IMR-90 (cell line): Measurements from ENCODE around the gene TSKS. TPM values are rescaled to one million over a fixed set of nuclear protein-coding genes. Genes with fewer than 3 reads are reported as not detected.

Source experiments
- ATAC-seq: fragments of 200-7000 bp; cut with Tn5 transposase; 2 replicates; pipeline ENCODE4 v1.9.1; 2020; ENCODE audit warnings: low read depth, mild to moderate bottlenecking, moderate library complexity
- BruUV-seq: library from RNA; stranded (reverse); fragments of 400-500 nt; replicated peaks from 2 replicates; lab custom pipeline; 2021; lab: Mats Ljungman, UMichigan
- CTCF ChIA-PET: fragments of 300-600 bp; formaldehyde crosslinking; extraction: SDS; loops from one replicate; lab custom pipeline; 2021; ENCODE audit warnings: antibody characterized with exemption; lab: Yijun Ruan, JAX
- POLR2A ChIA-PET: fragments of 300-600 bp; sonication (Branson Sonifier 250); formaldehyde crosslinking; loops from one replicate; lab custom pipeline; 2022; ENCODE audit warnings: antibody characterized with exemption; ENCODE audit not compliant: unreplicated experiment; lab: Charles Lee
- DNase-seq: peaks from one replicate; pipeline ENCODE4 v3.0.0; 2013
- H2AFZ ChIP-seq: replicated peaks from 2 replicates; pipeline ENCODE3; 2013; ENCODE audit warnings: low read length, mild to moderate bottlenecking; ENCODE audit not compliant: poor library complexity
- H2AK5ac ChIP-seq: 2 replicates; pipeline ENCODE4 v1.6.1; 2013; ENCODE audit warnings: low read depth, low read length, inconsistent platforms
- H2AK9ac ChIP-seq: replicated peaks from 2 replicates; pipeline ENCODE3; 2013; ENCODE audit warnings: mild to moderate bottlenecking, low read depth, low read length, moderate library complexity; ENCODE audit not compliant: poor library complexity
- H2BK120ac ChIP-seq: 2 replicates; pipeline ENCODE4 v1.6.1; 2013; ENCODE audit warnings: low read depth, low read length, inconsistent platforms
- H2BK15ac ChIP-seq: 3 replicates; pipeline ENCODE4 v1.6.1; 2013; ENCODE audit warnings: low read depth, low read length, inconsistent platforms
- H2BK20ac ChIP-seq: 2 replicates; pipeline ENCODE4 v1.6.1; 2013; ENCODE audit warnings: low read depth, mild to moderate bottlenecking, inconsistent platforms, low read length, moderate library complexity
- H2BK5ac ChIP-seq: 2 replicates; pipeline ENCODE4 v1.6.1; 2013; ENCODE audit warnings: mild to moderate bottlenecking, low read depth, low read length, inconsistent platforms; ENCODE audit not compliant: poor library complexity, severe bottlenecking
- H3K14ac ChIP-seq: replicated peaks from 2 replicates; pipeline ENCODE4 v1.6.1; 2013; ENCODE audit warnings: low read depth, low read length, inconsistent platforms
- H3K18ac ChIP-seq: 2 replicates; pipeline ENCODE4 v1.6.1; 2013; ENCODE audit warnings: low read depth, low read length, control low read depth
- H3K23ac ChIP-seq: 2 replicates; pipeline ENCODE4 v1.6.1; 2013; ENCODE audit warnings: low read depth, low read length, inconsistent platforms
- H3K27ac ChIP-seq: 2 replicates; pipeline ENCODE4 v1.5.1; 2013; ENCODE audit warnings: mild to moderate bottlenecking, control low read depth, low read length; ENCODE audit not compliant: insufficient read depth
- H3K27me3 ChIP-seq: 2 replicates; pipeline ENCODE4 v1.6.1; 2013; ENCODE audit warnings: low read length; ENCODE audit not compliant: control insufficient read depth, insufficient read depth
- H3K36me3 ChIP-seq: 2 replicates; pipeline ENCODE4 v1.6.1; 2013; ENCODE audit warnings: low read length, mixed read lengths; ENCODE audit not compliant: control insufficient read depth, insufficient read depth
- H3K4ac ChIP-seq: 2 replicates; pipeline ENCODE4 v1.6.1; 2013; ENCODE audit warnings: low read depth, low read length, inconsistent platforms
- H3K4me1 ChIP-seq: 2 replicates; pipeline ENCODE4 v1.6.1; 2013; ENCODE audit warnings: low read length, mixed read lengths; ENCODE audit not compliant: control insufficient read depth, insufficient read depth
- H3K4me2 ChIP-seq: 2 replicates; pipeline ENCODE4 v1.6.1; 2013; ENCODE audit warnings: low read depth, mild to moderate bottlenecking, control low read depth, low read length, moderate library complexity
- H3K4me3 ChIP-seq: 2 replicates; pipeline ENCODE4 v1.5.1; 2013; ENCODE audit warnings: low read depth, mild to moderate bottlenecking, control low read depth, low read length, moderate library complexity; ENCODE audit not compliant: insufficient read depth
- H3K56ac ChIP-seq: 2 replicates; pipeline ENCODE4 v1.6.1; 2013; ENCODE audit warnings: low read length, inconsistent platforms; ENCODE audit not compliant: insufficient read depth; ENCODE audit errors: extremely low read depth
- H3K79me1 ChIP-seq, 2 experiments: 2 replicates each; pipeline ENCODE4 v1.6.1; 2013; ENCODE audit warnings: low read length in 2 of 2, inconsistent platforms in 1 of 2, low read depth in 1 of 2
- H3K9ac ChIP-seq: 2 replicates; pipeline ENCODE4 v1.6.1; 2013; ENCODE audit warnings: low read depth, low read length, control low read depth
- H3K9me1 ChIP-seq: 2 replicates; pipeline ENCODE4 v1.6.1; 2013; ENCODE audit warnings: low read length, inconsistent platforms; ENCODE audit not compliant: insufficient read depth
- H3K9me3 ChIP-seq: 2 replicates; pipeline ENCODE4 v1.6.1; 2013; ENCODE audit warnings: low read length; ENCODE audit not compliant: control insufficient read depth, insufficient read depth
- H4K20me1 ChIP-seq: 2 replicates; pipeline ENCODE4 v1.6.1; 2013; ENCODE audit warnings: low read length, inconsistent platforms; ENCODE audit not compliant: insufficient read depth
- H4K5ac ChIP-seq: 2 replicates; pipeline ENCODE4 v1.6.1; 2013; ENCODE audit warnings: mild to moderate bottlenecking, low read depth, low read length, control low read depth
- H4K8ac ChIP-seq, 2 experiments: 2 replicates each; pipeline ENCODE4 v1.6.1; 2013; ENCODE audit warnings: low read depth in 2 of 2, low read length in 2 of 2, control low read depth in 1 of 2, inconsistent platforms in 1 of 2
- H4K91ac ChIP-seq: 2 replicates; pipeline ENCODE4 v1.6.1; 2013; ENCODE audit warnings: low read depth, low read length, inconsistent platforms; ENCODE audit not compliant: insufficient read depth
- BHLHE40 ChIP-seq: fragments of 150-350 bp; IDR thresholded peaks from 2 replicates; pipeline ENCODE4 v1.6.1; 2016; ENCODE audit warnings: mild to moderate bottlenecking, low read depth, low read length
- CEBPB ChIP-seq: IDR thresholded peaks from 2 replicates; pipeline ENCODE4 v1.6.1; 2012; ENCODE audit warnings: low read depth, low read length, improper control_type of control experiment
- MAZ ChIP-seq: IDR thresholded peaks from 2 replicates; pipeline ENCODE4 v1.6.1; 2012; ENCODE audit warnings: low read depth, mild to moderate bottlenecking, low read length, improper control_type of control experiment, moderate library complexity, borderline replicate concordance
- POLR2A ChIP-seq: IDR thresholded peaks from 2 replicates; pipeline ENCODE4 v1.6.1; 2012; ENCODE audit warnings: mild to moderate bottlenecking, low read depth, low read length
- RAD21 ChIP-seq: IDR thresholded peaks from 2 replicates; pipeline ENCODE4 v1.6.1; 2012; ENCODE audit warnings: low read length, improper control_type of control experiment
- SMC3 ChIP-seq: fragments of 150-350 bp; IDR thresholded peaks from 2 replicates; pipeline ENCODE4 v1.6.1; 2016; ENCODE audit warnings: low read depth, mild to moderate bottlenecking, antibody characterized with exemption, low read length, moderate library complexity
- WGBS, 2 experiments: methylation state at CpG; one replicate each; pipeline versions ENCODE4 v1.1.5 to v1.1.7; 2013; ENCODE audit warnings: missing lambda C conversion rate in 2 of 2; ENCODE audit not compliant: insufficient read length in 1 of 2; ENCODE audit errors: extremely low coverage in 2 of 2; 5-methylcytosine and 5-hydroxymethylcytosine counted together
- dilution Hi-C: fragments of 300-500 bp; cut with HindIII; formaldehyde crosslinking; loops from one replicate; pipeline ENCODE4 v1.14.3; 2018; ENCODE audit warnings: low sequenced_read_pairs; ENCODE audit not compliant: unreplicated experiment
- in situ Hi-C: fragments of 300-500 bp; cut with MboI; formaldehyde crosslinking; loops from 3 replicates; pipeline ENCODE4 v1.14.3; 2019; ENCODE audit warnings: low sequenced_read_pairs, inconsistent platforms, mixed read lengths
- intact Hi-C: fragments of 100-400 bp; cut with micrococcal nuclease; formaldehyde crosslinking; loops from 2 replicates; pipeline ENCODE4 v1.10.0; 2022
- polyA plus RNA-seq, 3 experiments: library from polyadenylated mRNA; depleted of rRNA; stranded (reverse); fragments of >200 nt; gene quantifications; 2 replicates each; pipeline ENCODE4 v1.2.3, GENCODE V29; 2012; ENCODE audit warnings: low replicate concordance in 1 of 3
- total RNA-seq: library from RNA; depleted of rRNA; stranded (reverse); fragments of >200 nt; gene quantifications from 2 replicates; pipeline ENCODE4 v1.2.3, GENCODE V29; 2012
- TF ChIP-seq, protein P1 (sequence below): conservative IDR thresholded peaks from 2 replicates; pipeline ENCODE4 v1.5.1; 2012; ENCODE audit warnings: mild to moderate bottlenecking, low read depth, low read length, improper control_type of control experiment
- TF ChIP-seq, protein P2 (sequence below): fragments of 150-350 bp; IDR thresholded peaks from 2 replicates; pipeline ENCODE4 v1.6.1; 2017; ENCODE audit warnings: mild to moderate bottlenecking, antibody characterized with exemption, low read length, low read depth

Gene TSKS
- total and polyA plus RNA-seq, 2 of the 4 experiments (the other 2 are of a cell fraction) = not detected

DNA sequence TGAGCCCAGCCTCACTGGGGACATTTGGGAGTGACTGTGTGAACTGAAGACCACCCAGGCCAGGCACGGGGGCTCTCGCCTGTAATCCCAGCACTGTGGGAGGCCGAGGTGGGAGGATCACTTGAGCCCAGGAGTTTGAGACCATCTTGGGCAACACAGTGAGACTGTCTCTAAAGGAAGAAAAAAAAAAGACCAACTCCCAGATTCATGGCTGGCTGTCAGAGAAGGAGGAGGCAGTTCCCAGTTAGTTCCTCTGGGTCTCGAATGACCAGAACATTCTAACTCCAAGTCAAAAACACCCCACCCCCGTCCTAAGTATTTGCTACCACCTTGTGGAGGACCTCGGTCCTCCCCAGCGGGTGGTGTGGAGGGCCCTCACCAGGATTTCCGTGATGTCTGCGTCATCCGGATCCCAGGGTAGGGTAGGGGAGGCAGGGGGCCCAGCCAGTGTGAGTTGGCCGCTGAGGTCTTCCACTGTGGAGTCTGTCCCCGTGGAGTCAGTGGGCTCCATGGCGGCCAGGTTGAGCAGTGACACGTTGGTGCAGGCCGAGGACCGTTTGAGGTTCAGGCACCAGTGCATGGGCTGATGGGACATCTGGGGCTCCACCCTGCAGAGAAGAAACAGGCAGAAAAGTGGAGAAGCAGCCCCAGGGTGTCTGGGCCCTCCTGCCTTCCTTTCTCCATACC is 1.3 kb downstream of the TSKS start:
- H3K4me1 ChIP-seq = peaks cover 10% of the 10 kb centered on the region
- H2AK5ac ChIP-seq = no peak overlapping the region
- peak overlapping the region; percentile 72 for H2AFZ ChIP-seq
- no peak overlapping the region for H3K18ac ChIP-seq
- no peaks in the 10 kb centered on the region for H3K36me3 ChIP-seq
- no peak overlapping the region for H3K56ac ChIP-seq
- H3K4me3 ChIP-seq = no peak overlapping the region
- no peak overlapping the region for H3K27ac ChIP-seq
- H3K9me1 ChIP-seq = 0 out of 2 replicates have a peak, but pooled peaks cover 3% of the 10 kb centered on the region
- TF ChIP-seq BHLHE40 = no peak
- TF ChIP-seq SMC3 = peak; percentile 23; the same call in 1 of the 2 replicates
- TF ChIP-seq, protein P1, sequence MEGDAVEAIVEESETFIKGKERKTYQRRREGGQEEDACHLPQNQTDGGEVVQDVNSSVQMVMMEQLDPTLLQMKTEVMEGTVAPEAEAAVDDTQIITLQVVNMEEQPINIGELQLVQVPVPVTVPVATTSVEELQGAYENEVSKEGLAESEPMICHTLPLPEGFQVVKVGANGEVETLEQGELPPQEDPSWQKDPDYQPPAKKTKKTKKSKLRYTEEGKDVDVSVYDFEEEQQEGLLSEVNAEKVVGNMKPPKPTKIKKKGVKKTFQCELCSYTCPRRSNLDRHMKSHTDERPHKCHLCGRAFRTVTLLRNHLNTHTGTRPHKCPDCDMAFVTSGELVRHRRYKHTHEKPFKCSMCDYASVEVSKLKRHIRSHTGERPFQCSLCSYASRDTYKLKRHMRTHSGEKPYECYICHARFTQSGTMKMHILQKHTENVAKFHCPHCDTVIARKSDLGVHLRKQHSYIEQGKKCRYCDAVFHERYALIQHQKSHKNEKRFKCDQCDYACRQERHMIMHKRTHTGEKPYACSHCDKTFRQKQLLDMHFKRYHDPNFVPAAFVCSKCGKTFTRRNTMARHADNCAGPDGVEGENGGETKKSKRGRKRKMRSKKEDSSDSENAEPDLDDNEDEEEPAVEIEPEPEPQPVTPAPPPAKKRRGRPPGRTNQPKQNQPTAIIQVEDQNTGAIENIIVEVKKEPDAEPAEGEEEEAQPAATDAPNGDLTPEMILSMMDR = peak; percentile 43
- TF ChIP-seq CEBPB = no peak
- TF ChIP-seq POLR2A = no peak
- TF ChIP-seq, protein P2, sequence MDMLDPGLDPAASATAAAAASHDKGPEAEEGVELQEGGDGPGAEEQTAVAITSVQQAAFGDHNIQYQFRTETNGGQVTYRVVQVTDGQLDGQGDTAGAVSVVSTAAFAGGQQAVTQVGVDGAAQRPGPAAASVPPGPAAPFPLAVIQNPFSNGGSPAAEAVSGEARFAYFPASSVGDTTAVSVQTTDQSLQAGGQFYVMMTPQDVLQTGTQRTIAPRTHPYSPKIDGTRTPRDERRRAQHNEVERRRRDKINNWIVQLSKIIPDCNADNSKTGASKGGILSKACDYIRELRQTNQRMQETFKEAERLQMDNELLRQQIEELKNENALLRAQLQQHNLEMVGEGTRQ = no peak
- no peak for TF ChIP-seq MAZ
- peak; percentile 52 for TF ChIP-seq RAD21
- no peaks in the 10 kb centered on the region for H3K9me3 ChIP-seq
- H3K9ac ChIP-seq = no peak overlapping the region
- ATAC-seq = no peak
- H3K27me3 ChIP-seq = no peaks in the 10 kb centered on the region
- intact Hi-C loops (no loop called here), dilution Hi-C loops (no loop called here), in situ Hi-C loops (no loop called here)
- H4K20me1 ChIP-seq = no peaks in the 10 kb centered on the region
- peak overlapping the region in 1 of 2 experiments; percentile 24; a peak in 2 of 4 replicates for H4K8ac ChIP-seq
- 90% methylated on average over 9 of the region's 16 CpGs; no CpG with 5 or more reads in 1 of the 2 experiments for WGBS, 2 experiments
- no peak overlapping the region for H2AK9ac ChIP-seq
- peak; percentile 56 for DNase-seq
- POLR2A ChIA-PET = no interaction called here
- no TSS peak for BruUV-seq
- H3K79me1 ChIP-seq = no peaks in the 10 kb centered on the region
- CTCF ChIA-PET = no interaction called here
- H3K4ac ChIP-seq = no peak overlapping the region
- no peak overlapping the region for H3K4me2 ChIP-seq
- no peak overlapping the region for H3K14ac ChIP-seq
- no peak overlapping the region for H2BK5ac ChIP-seq
- H4K91ac ChIP-seq = no peak overlapping the region
- H2BK15ac ChIP-seq = no peak overlapping the region
- H2BK20ac ChIP-seq = no peak overlapping the region
- H3K23ac ChIP-seq = no peak overlapping the region
- H4K5ac ChIP-seq = peak overlapping the region; percentile 21; the same call in 1 of the 2 replicates
- no peak overlapping the region for H2BK120ac ChIP-seq
